Stomach (tissue), 9 donors: Measurements from ENCODE around the gene RYR3. TPM values are rescaled to one million over a fixed set of nuclear protein-coding genes. Genes with fewer than 3 reads are reported as not detected.

Source experiments
- DNase-seq, 2 donors: peaks; one replicate each; pipeline versions ENCODE4 v3.0.0 to v3.0.0-alpha.2; 2013 to 2019
- H3K27ac ChIP-seq, 5 donors: fragments of 200-600 bp in 4 of 5; sonication (generic) in 4 of 5; one replicate each; pipeline ENCODE4 v1.5.1; 2013 to 2019; ENCODE audit warnings: mild to moderate bottlenecking in 1 of 5, moderate library complexity in 1 of 5
- H3K27me3 ChIP-seq, 3 donors: fragments of 200-600 bp; sonication (generic); one replicate each; pipeline ENCODE4 v1.5.1; 2017 to 2019; ENCODE audit warnings: mixed run types in 1 of 3
- H3K36me3 ChIP-seq, 4 donors: fragments of 200-600 bp; sonication (generic); 1 replicate in 3 of 4; 2 replicates in 1 of 4; pipeline ENCODE4 v1.5.1; 2016 to 2019
- H3K4me1 ChIP-seq, 4 donors: fragments of 200-600 bp; sonication (generic); one replicate each; pipeline ENCODE4 v1.5.1; 2016 to 2019
- H3K4me3 ChIP-seq, 4 donors: fragments of 200-600 bp; sonication (generic) in 3 of 4; one replicate each; pipeline ENCODE4 v1.5.1; 2016 to 2019; ENCODE audit warnings: mild to moderate bottlenecking in 1 of 4
- H3K9me3 ChIP-seq, 4 donors: fragments of 200-600 bp; sonication (generic); one replicate each; pipeline ENCODE4 v1.5.1; 2016 to 2019
- EP300 ChIP-seq: sonication (generic); formaldehyde crosslinking; IDR thresholded peaks from one replicate; pipeline ENCODE4 v1.6.1; 2017; ENCODE audit warnings: antibody characterized with exemption
- POLR2A ChIP-seq, 4 donors: fragments of 450-650 bp; IDR thresholded peaks; one replicate each; pipeline ENCODE4 v1.6.1; 2016; ENCODE audit warnings: antibody characterized with exemption in 4 of 4, control low read depth in 2 of 4, mild to moderate bottlenecking in 1 of 4, moderate library complexity in 1 of 4
- POLR2AphosphoS5 ChIP-seq, 3 donors: sonication (generic); formaldehyde crosslinking; IDR thresholded peaks; one replicate each; pipeline ENCODE4 v1.6.1; 2016; ENCODE audit warnings: antibody characterized with exemption in 3 of 3
- WGBS, 5 donors: extraction: QIAGEN DNeasy Blood & Tissue Kit in 3 of 5; methylation state at CpG; one replicate each; pipeline versions ENCODE4 v1.1.5 to v1.1.7; 2013 to 2018; 5-methylcytosine and 5-hydroxymethylcytosine counted together
- intact Hi-C: fragments of 100-400 bp; cut with DNase I; formaldehyde crosslinking; loops from one replicate; pipeline ENCODE4 v1.15.1; 2023; ENCODE audit warnings: low total_unique reads
- polyA plus RNA-seq, 3 donors: library from polyadenylated mRNA; stranded (reverse); fragments of 200-250 nt; gene quantifications; one replicate each; pipeline ENCODE4 v1.2.3, GENCODE V29; 2013
- total RNA-seq, 5 donors: library from RNA; depleted of rRNA; stranded (reverse); fragments of >200 nt; gene quantifications; one replicate each; pipeline versions ENCODE4 v1.1.0 to v1.2.3, GENCODE V29; 2014 to 2016
- TF ChIP-seq, protein P1 (sequence below), 7 experiments: fragments of 450-650 bp in 4 of 7; fragments of 200-600 bp in 3 of 7; sonication (generic) in 3 of 7; IDR thresholded peaks; one replicate each; pipeline ENCODE4 v1.5.1; 2016 to 2019; ENCODE audit warnings: antibody characterized with exemption in 7 of 7, control low read depth in 2 of 7, mild to moderate bottlenecking in 1 of 7
- donor health status: healthy with polysubstance abuse.
- donor health status: Bipolar disorder and iron deficiency.
- donor health status: healthy.

RYR3 gene
- total and polyA plus RNA-seq, 8 donors = 0.12 to 36.2 (median 4.0) TPM

DNA sequence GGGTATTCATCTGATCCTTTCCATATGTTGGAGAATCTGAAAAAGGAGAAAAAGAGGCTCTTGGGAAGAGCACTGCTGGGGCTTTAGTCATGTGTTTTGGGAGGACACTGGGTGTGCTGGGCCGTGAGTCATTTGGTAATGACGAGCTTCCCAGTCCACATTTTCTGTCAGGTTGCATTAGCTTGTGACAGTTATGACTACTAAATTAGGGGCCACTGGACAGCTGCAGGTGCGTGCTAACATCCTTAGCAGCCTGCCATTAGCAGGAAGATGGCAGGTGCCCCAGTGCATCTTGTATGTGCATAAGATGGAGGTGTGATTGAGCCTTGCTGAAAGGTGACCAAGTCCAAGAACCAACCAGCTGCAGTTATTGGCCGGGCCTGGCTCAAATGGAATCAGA is 242.4 kb downstream of the RYR3 start:
- DNase-seq = no peak
- Histone ChIP-seq H3K4me1 (no peaks in the 10 kb centered on the region), H3K27me3 (no peaks in the 10 kb centered on the region), H3K9me3 (no peaks in the 10 kb centered on the region), H3K36me3 (no peaks in the 10 kb centered on the region), H3K4me3 (no peak overlapping the region), H3K27ac (no peak overlapping the region)
- no peak for TF ChIP-seq POLR2AphosphoS5 (IDR thresholded peaks at IDR 0.05)
- TF ChIP-seq, protein P1, sequence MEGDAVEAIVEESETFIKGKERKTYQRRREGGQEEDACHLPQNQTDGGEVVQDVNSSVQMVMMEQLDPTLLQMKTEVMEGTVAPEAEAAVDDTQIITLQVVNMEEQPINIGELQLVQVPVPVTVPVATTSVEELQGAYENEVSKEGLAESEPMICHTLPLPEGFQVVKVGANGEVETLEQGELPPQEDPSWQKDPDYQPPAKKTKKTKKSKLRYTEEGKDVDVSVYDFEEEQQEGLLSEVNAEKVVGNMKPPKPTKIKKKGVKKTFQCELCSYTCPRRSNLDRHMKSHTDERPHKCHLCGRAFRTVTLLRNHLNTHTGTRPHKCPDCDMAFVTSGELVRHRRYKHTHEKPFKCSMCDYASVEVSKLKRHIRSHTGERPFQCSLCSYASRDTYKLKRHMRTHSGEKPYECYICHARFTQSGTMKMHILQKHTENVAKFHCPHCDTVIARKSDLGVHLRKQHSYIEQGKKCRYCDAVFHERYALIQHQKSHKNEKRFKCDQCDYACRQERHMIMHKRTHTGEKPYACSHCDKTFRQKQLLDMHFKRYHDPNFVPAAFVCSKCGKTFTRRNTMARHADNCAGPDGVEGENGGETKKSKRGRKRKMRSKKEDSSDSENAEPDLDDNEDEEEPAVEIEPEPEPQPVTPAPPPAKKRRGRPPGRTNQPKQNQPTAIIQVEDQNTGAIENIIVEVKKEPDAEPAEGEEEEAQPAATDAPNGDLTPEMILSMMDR (IDR thresholded peaks at IDR 0.05) = no peak
- no peak for TF ChIP-seq POLR2A (IDR thresholded peaks at IDR 0.05)
- TF ChIP-seq EP300 = no peak
- 74 to 81% (median 79%) methylated on average over 4 of the region's 4 CpGs for WGBS, 5 donors
- intact Hi-C loops = no loop called here

DNA sequence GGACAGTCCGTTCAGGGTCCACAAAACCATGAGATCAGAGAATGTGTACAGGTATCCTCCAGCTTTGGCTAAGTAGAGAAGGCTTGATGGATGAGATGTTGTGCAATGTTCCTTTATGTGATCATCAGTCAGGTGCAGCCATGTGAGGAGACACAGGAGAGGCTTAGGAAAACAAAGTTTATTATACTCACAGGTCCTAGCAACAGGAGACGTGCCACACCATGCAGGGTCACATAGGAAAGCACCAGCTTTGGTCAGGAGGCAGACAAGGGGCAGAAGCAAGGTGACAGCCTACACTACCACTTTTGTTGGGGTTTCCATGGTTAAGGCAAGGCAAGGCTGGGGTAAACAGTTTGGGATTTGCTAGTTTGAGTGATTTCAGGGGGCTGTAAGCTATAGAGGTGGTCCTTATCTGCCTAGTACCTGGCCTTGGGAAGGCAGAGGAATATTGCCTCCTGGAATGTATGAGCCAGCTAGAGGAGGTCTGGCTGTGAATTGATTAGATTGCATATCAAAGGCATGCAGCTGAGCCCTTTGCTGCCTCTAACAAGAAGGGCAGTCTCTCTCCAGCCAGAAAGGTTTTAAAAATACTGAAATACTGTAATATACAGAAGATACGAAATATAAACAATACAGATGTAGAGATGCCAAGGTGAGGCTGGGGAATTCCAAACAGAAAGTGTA is 248.6 kb downstream of the RYR3 start:
- no peak overlapping the region for H3K27ac ChIP-seq
- peak in 1 of 2 donors; percentile 2 for DNase-seq
- TF ChIP-seq POLR2A (IDR thresholded peaks at IDR 0.05) (no peak), EP300 (no peak), POLR2AphosphoS5 (IDR thresholded peaks at IDR 0.05) (no peak)
- TF ChIP-seq, protein P1 (IDR thresholded peaks at IDR 0.05) = no peak
- no peak overlapping the region for H3K4me3 ChIP-seq
- no peaks in the 10 kb centered on the region for H3K4me1 ChIP-seq
- H3K9me3 ChIP-seq = no peaks in the 10 kb centered on the region
- intact Hi-C loops = no loop called here
- H3K27me3 ChIP-seq = no peaks in the 10 kb centered on the region
- no peaks in the 10 kb centered on the region for H3K36me3 ChIP-seq
- 35 to 48% (median 41%) methylated on average over 3 of the region's 3 CpGs for WGBS, 5 donors

DNA sequence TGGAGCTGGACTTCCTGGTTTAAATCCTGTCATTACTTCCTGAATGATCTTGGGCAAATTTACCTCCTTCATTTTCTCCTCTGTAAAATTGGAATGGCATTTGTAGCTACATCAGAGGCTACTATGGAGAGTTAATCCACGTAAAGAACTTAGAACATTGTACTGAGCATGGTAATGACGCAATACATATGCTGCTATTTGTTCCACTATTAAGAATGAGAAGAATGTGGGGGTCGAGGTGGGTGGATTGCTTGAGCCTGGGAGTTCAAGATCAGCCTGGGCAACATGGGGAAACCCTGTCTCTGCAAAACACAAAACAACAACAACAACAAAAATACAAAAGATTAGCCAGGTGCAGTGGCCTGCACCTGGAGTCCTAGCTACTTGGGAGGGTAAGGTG is 250.6 kb downstream of the RYR3 start:
- Histone ChIP-seq H3K4me1 (no peaks in the 10 kb centered on the region), H3K27me3 (no peaks in the 10 kb centered on the region), H3K4me3 (no peak overlapping the region), H3K9me3 (no peaks in the 10 kb centered on the region), H3K36me3 (peaks cover 0 to 9% (median 0%) of the 10 kb centered on the region in 4 donors), H3K27ac (no peak overlapping the region)
- DNase-seq = no peak
- TF ChIP-seq, protein P1 (IDR thresholded peaks at IDR 0.05) = no peak
- no peak for TF ChIP-seq POLR2AphosphoS5 (IDR thresholded peaks at IDR 0.05)
- TF ChIP-seq POLR2A (IDR thresholded peaks at IDR 0.05) = no peak
- no peak for TF ChIP-seq EP300
- intact Hi-C loops = no loop called here
- WGBS, 5 donors = 55 to 64% (median 59%) methylated on average over 3 of the region's 3 CpGs

DNA sequence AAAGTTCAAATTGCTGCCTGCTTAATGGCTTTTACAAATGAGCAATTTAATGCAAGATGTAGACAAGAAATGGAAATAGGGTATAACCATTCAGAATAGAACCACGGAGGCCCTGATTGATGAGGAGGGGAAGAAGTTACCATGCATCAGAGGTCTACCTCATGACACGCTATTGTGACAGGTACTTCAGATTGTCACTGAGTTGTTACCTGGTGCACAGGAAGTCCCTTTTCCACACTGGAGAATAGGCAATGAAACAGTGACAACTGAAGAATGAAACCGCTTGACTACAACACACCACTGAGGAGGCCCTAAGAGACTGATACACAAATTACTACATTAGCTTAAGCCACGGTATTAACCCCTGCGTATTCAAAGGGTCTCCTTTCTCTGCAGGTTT is 251.2 kb downstream of the RYR3 start:
- Histone ChIP-seq H3K9me3 (no peaks in the 10 kb centered on the region), H3K4me1 (no peaks in the 10 kb centered on the region), H3K27ac (no peak overlapping the region), H3K36me3 (peaks cover 0 to 9% (median 0%) of the 10 kb centered on the region in 4 donors), H3K27me3 (no peaks in the 10 kb centered on the region), H3K4me3 (no peak overlapping the region)
- TF ChIP-seq, protein P1 (IDR thresholded peaks at IDR 0.05) = no peak
- TF ChIP-seq EP300 (no peak), POLR2AphosphoS5 (IDR thresholded peaks at IDR 0.05) (no peak), POLR2A (IDR thresholded peaks at IDR 0.05) (no peak)
- WGBS, 5 donors = 80 to 88% (median 86%) methylated on average over 5 of the region's 5 CpGs
- no peak for DNase-seq
- intact Hi-C loops = no loop called here
